H9 (cell line): Measurements from ENCODE around the gene TMPRSS12. TPM values are rescaled to one million over a fixed set of nuclear protein-coding genes. Genes with fewer than 3 reads are reported as not detected.

Experiments
- DNase-seq: peaks from one replicate; pipeline ENCODE4 v3.0.0-alpha.2; 2017
- H2AFZ ChIP-seq: one replicate; pipeline ENCODE4 v1.6.1; 2013; ENCODE audit warnings: mild to moderate bottlenecking, low read length, control low read depth, moderate library complexity
- H2AK5ac ChIP-seq: 2 replicates; pipeline ENCODE4 v1.6.1; 2013; ENCODE audit warnings: low read length, control low read depth, mixed read lengths; ENCODE audit not compliant: insufficient read length
- H2BK120ac ChIP-seq: one replicate; pipeline ENCODE4 v1.6.1; 2013; ENCODE audit warnings: low read depth, mild to moderate bottlenecking, low read length, control low read depth, inconsistent platforms; ENCODE audit not compliant: poor library complexity, severe bottlenecking
- H2BK12ac ChIP-seq: 2 replicates; pipeline ENCODE4 v1.6.1; 2013; ENCODE audit warnings: low read length, control low read depth, mixed read lengths, low read depth; ENCODE audit not compliant: insufficient read length
- H2BK15ac ChIP-seq: 2 replicates; pipeline ENCODE4 v1.6.1; 2013; ENCODE audit warnings: low read depth, low read length, control low read depth
- H2BK20ac ChIP-seq: one replicate; pipeline ENCODE4 v1.6.1; 2013; ENCODE audit warnings: low read depth, mild to moderate bottlenecking, low read length, control low read depth, inconsistent platforms; ENCODE audit not compliant: poor library complexity, severe bottlenecking
- H2BK5ac ChIP-seq: 2 replicates; pipeline ENCODE4 v1.6.1; 2013; ENCODE audit warnings: low read length, control low read depth, mixed read lengths; ENCODE audit not compliant: insufficient read length
- H3K14ac ChIP-seq: 2 replicates; pipeline ENCODE4 v1.6.1; 2013; ENCODE audit warnings: low read length, control low read depth; ENCODE audit not compliant: insufficient read depth
- H3K18ac ChIP-seq: 2 replicates; pipeline ENCODE4 v1.6.1; 2013; ENCODE audit warnings: low read depth, mild to moderate bottlenecking, mixed read lengths, low read length, control low read depth; ENCODE audit not compliant: insufficient read length
- H3K23ac ChIP-seq: 2 replicates; pipeline ENCODE4 v1.6.1; 2013; ENCODE audit warnings: low read length, control low read depth, mixed read lengths, low read depth; ENCODE audit not compliant: insufficient read length
- H3K23me2 ChIP-seq: 2 replicates; pipeline ENCODE4 v1.6.1; 2013; ENCODE audit warnings: low read depth, mild to moderate bottlenecking, mixed read lengths, low read length, control low read depth; ENCODE audit not compliant: insufficient read length, poor library complexity, severe bottlenecking
- H3K27ac ChIP-seq: 2 replicates; pipeline ENCODE4 v1.5.1; 2013; ENCODE audit warnings: low read length, control low read depth, mixed read lengths, low read depth; ENCODE audit not compliant: insufficient read length
- H3K27me3 ChIP-seq: 2 replicates; pipeline ENCODE4 v1.6.1; 2013; ENCODE audit warnings: low read length, control low read depth, inconsistent platforms; ENCODE audit not compliant: insufficient read depth
- H3K4ac ChIP-seq: 2 replicates; pipeline ENCODE4 v1.6.1; 2013; ENCODE audit warnings: low read depth, mild to moderate bottlenecking, control low read depth, inconsistent platforms, low read length, moderate library complexity
- H3K4me1 ChIP-seq: 2 replicates; pipeline ENCODE4 v1.6.1; 2013; ENCODE audit warnings: low read length, control low read depth, inconsistent platforms; ENCODE audit not compliant: insufficient read depth
- H3K4me2 ChIP-seq: 2 replicates; pipeline ENCODE4 v1.6.1; 2013; ENCODE audit warnings: low read length, control low read depth, mixed read lengths; ENCODE audit not compliant: insufficient read length, insufficient read depth
- H3K56ac ChIP-seq: 2 replicates; pipeline ENCODE4 v1.6.1; 2013; ENCODE audit warnings: low read depth, mild to moderate bottlenecking, mixed read lengths, low read length, control low read depth; ENCODE audit not compliant: insufficient read length
- H3K79me1 ChIP-seq: 2 replicates; pipeline ENCODE4 v1.6.1; 2013; ENCODE audit warnings: low read depth, mild to moderate bottlenecking, moderate library complexity, low read length, control low read depth, inconsistent platforms; ENCODE audit not compliant: insufficient read depth, poor library complexity, severe bottlenecking
- H3K79me2 ChIP-seq: 2 replicates; pipeline ENCODE4 v1.6.1; 2013; ENCODE audit warnings: low read length, control low read depth, inconsistent platforms; ENCODE audit not compliant: insufficient read depth
- H3K9ac ChIP-seq: 2 replicates; pipeline ENCODE4 v1.6.1; 2013; ENCODE audit warnings: low read length, control low read depth, mixed read lengths; ENCODE audit not compliant: insufficient read length; ENCODE audit errors: extremely low read depth
- H3K9me3 ChIP-seq: one replicate; pipeline ENCODE4 v1.6.1; 2013; ENCODE audit warnings: low read depth, low read length, inconsistent platforms; ENCODE audit not compliant: control insufficient read depth
- H3T11ph ChIP-seq: one replicate; pipeline ENCODE4 v1.6.1; 2013; ENCODE audit warnings: mild to moderate bottlenecking, low read length, control low read depth, inconsistent platforms
- H4K20me1 ChIP-seq: one replicate; pipeline ENCODE4 v1.6.1; 2013; ENCODE audit not compliant: control insufficient read depth, insufficient read length, insufficient read depth
- H4K5ac ChIP-seq: 2 replicates; pipeline ENCODE4 v1.6.1; 2013; ENCODE audit warnings: low read depth, mild to moderate bottlenecking, mixed read lengths, low read length, control low read depth; ENCODE audit not compliant: insufficient read length
- H4K8ac ChIP-seq: replicated peaks from 2 replicates; pipeline ENCODE4 v1.6.1; 2013; ENCODE audit warnings: low read length, control low read depth, mixed read lengths, low read depth; ENCODE audit not compliant: insufficient read length
- H4K91ac ChIP-seq: 2 replicates; pipeline ENCODE4 v1.6.1; 2013; ENCODE audit warnings: low read depth, mild to moderate bottlenecking, moderate library complexity, mixed read lengths, low read length, control low read depth; ENCODE audit not compliant: insufficient read length
- H3K27ac Mint-ChIP-seq, 3 experiments: 2 replicates in 2 of 3; 3 replicates in 1 of 3; pipeline ENCODE4 v1.8.0; 2020 to 2021; ENCODE audit warnings: mixed read lengths in 3 of 3, mild to moderate bottlenecking in 1 of 3, moderate library complexity in 1 of 3
- H3K27me3 Mint-ChIP-seq: 2 replicates; pipeline ENCODE4 v1.8.0; 2021; ENCODE audit warnings: low read depth, mild to moderate bottlenecking, moderate library complexity, mixed read lengths
- H3K36me3 Mint-ChIP-seq, 3 experiments: 2 replicates in 2 of 3; 3 replicates in 1 of 3; pipeline ENCODE4 v1.8.0; 2020 to 2021; ENCODE audit warnings: low read depth in 3 of 3, mixed read lengths in 3 of 3; ENCODE audit not compliant: insufficient read depth in 1 of 3
- H3K4me1 Mint-ChIP-seq, 2 experiments: 2 replicates each; pipeline ENCODE4 v1.8.0; 2020; ENCODE audit warnings: mixed read lengths in 2 of 2
- H3K4me3 Mint-ChIP-seq, 2 experiments: 2 replicates in 1 of 2; 3 replicates in 1 of 2; pipeline ENCODE4 v1.8.0; 2020 to 2021; ENCODE audit warnings: mild to moderate bottlenecking in 2 of 2, mixed read lengths in 2 of 2, moderate library complexity in 1 of 2
- H3K9me3 Mint-ChIP-seq, 2 experiments: 2 replicates in 1 of 2; 3 replicates in 1 of 2; pipeline ENCODE4 v1.8.0; 2020; ENCODE audit warnings: mild to moderate bottlenecking in 2 of 2, mixed read lengths in 2 of 2, moderate library complexity in 1 of 2
- CTCF ChIP-seq: fragments of 200-600 bp; sonication (generic); conservative IDR thresholded peaks from 3 replicates; pipeline ENCODE4 v1.8.0; 2021; ENCODE audit warnings: antibody characterized with exemption, mild to moderate bottlenecking
- WGBS: extraction: QIAGEN DNeasy Blood & Tissue Kit; methylation state at CpG from one replicate; pipeline ENCODE4 v1.1.7; 2013; ENCODE audit warnings: missing lambda C conversion rate, low lambda C conversion rate, mixed read lengths; ENCODE audit not compliant: insufficient read length; ENCODE audit errors: extremely low coverage; 5-methylcytosine and 5-hydroxymethylcytosine counted together
- total RNA-seq: library from RNA; stranded (reverse); gene quantifications from 2 replicates; pipeline ENCODE4 v1.2.1, GENCODE V29; 2021

TMPRSS12 gene
- total RNA-seq, 1 experiment from 2014 or later = not detected

- no peaks in the 10 kb centered on the region for H3K27me3 ChIP-seq
- H3K4me2 ChIP-seq = peak overlapping the region; percentile 85
- no peak overlapping the region for H2AFZ ChIP-seq
- no peak for TF ChIP-seq CTCF
- no peaks in the 10 kb centered on the region for H4K20me1 ChIP-seq
- no peak overlapping the region for H3K56ac ChIP-seq
- Mint-ChIP-seq H3K4me3 (peak overlapping the region; percentile 48 to 69), H3K4me1 (peaks cover 43 to 66% of the 10 kb centered on the region in 2 experiments), H3K27ac (peak overlapping the region; percentile 71 to 98 (median 86)), H3K27me3 (no peaks in the 10 kb centered on the region), H3K36me3 (peaks cover 4% of the 10 kb centered on the region in 3 experiments; a peak in 3 of 7 replicates), H3K9me3 (peaks cover 0 to 5% of the 10 kb centered on the region in 2 experiments; a peak in 3 of 5 replicates)
- no peaks in the 10 kb centered on the region for H3K79me1 ChIP-seq
- H2BK12ac ChIP-seq = no peak overlapping the region
- no peak overlapping the region for H2AK5ac ChIP-seq
- no peak overlapping the region for H3K14ac ChIP-seq
- H3T11ph ChIP-seq = no peak overlapping the region
- no peak overlapping the region for H2BK15ac ChIP-seq
- no peak for DNase-seq
- H3K23me2 ChIP-seq = peaks cover 6% of the 10 kb centered on the region
- no peak overlapping the region for H3K4ac ChIP-seq
- H3K4me1 ChIP-seq = no peaks in the 10 kb centered on the region; the same call in 1 of the 2 replicates
- H2BK20ac ChIP-seq = no peak overlapping the region
- H4K8ac ChIP-seq = no peak overlapping the region
- no peak overlapping the region for H4K5ac ChIP-seq
- no peaks in the 10 kb centered on the region; the same call in 1 of the 2 replicates for H3K79me2 ChIP-seq
- H3K9me3 ChIP-seq = no peaks in the 10 kb centered on the region
- H3K23ac ChIP-seq = no peak overlapping the region
- H2BK5ac ChIP-seq = no peak overlapping the region
- H3K27ac ChIP-seq = peak overlapping the region; percentile 70
- WGBS = no CpG with 5 or more reads among the region's 8 CpGs
- no peak overlapping the region for H4K91ac ChIP-seq
- H3K18ac ChIP-seq = no peak overlapping the region
- no peak overlapping the region for H2BK120ac ChIP-seq
- no peak overlapping the region for H3K9ac ChIP-seq
Observed at GRCh38 chr12:50923361-50924130, 80.8 kb downstream of the TMPRSS12 start.
